Omental fat pad (tissue), 4 donors: ENCODE results near the gene DIAPH1. TPM values are rescaled to one million over a fixed set of nuclear protein-coding genes. Genes with fewer than 3 reads are reported as not detected.

Experiments
- ATAC-seq: fragments of 150-250 bp; one replicate; pipeline ENCODE4 v1.9.1; 2016; ENCODE audit warnings: mild to moderate bottlenecking, moderate library complexity; ENCODE audit not compliant: low FRiP score
- DNase-seq: peaks from one replicate; pipeline ENCODE4 v3.0.0-alpha.2; 2019; ENCODE audit warnings: low spot score
- CTCF ChIP-seq, 3 donors: fragments of 450-650 bp; IDR thresholded peaks; one replicate each; pipeline ENCODE4 v1.5.1; 2016 to 2017; ENCODE audit warnings: antibody characterized with exemption in 3 of 3, mild to moderate bottlenecking in 3 of 3, moderate library complexity in 2 of 3
- total RNA-seq, 4 donors: library from RNA; depleted of rRNA; stranded (reverse); fragments of >200 nt; gene quantifications; one replicate each; pipeline ENCODE4 v1.1.0, GENCODE V29; 2016

The DIAPH1 gene
- total RNA-seq, 4 donors from 2014 or later: 35.5 to 93.2 (median 47.9) TPM

- ATAC-seq: no peak
- TF ChIP-seq CTCF (IDR thresholded peaks at IDR 0.05): no peak
These were observed 16.8 kb upstream of the DIAPH1 start for GRCh38 chr5:141635646-141636045.

GRCh38 chr5:141634720-141635119 lies 15.9 kb upstream of the DIAPH1 start:
- TF ChIP-seq CTCF (IDR thresholded peaks at IDR 0.05): no peak
- no peak for ATAC-seq
- DNase-seq: no peak

More at GRCh38 chr5:141635646-141636045, 16.8 kb upstream of the DIAPH1 start:
- DNase-seq: no peak

- DNase-seq (no peak), ATAC-seq (no peak)
- no peak for TF ChIP-seq CTCF (IDR thresholded peaks at IDR 0.05)
These were observed 15.2 kb upstream of the DIAPH1 start for GRCh38 chr5:141633871-141634561.

- TF ChIP-seq CTCF (IDR thresholded peaks at IDR 0.05): no peak
- ATAC-seq: no peak
These were observed 13.8 kb upstream of the DIAPH1 start for GRCh38 chr5:141632650-141633049.

GRCh38 chr5:141630570-141631140 lies 11.9 kb upstream of the DIAPH1 start:
- TF ChIP-seq CTCF (IDR thresholded peaks at IDR 0.05): no peak
- no peak for DNase-seq

More at GRCh38 chr5:141632650-141633049, 13.8 kb upstream of the DIAPH1 start:
- no peak for DNase-seq

GRCh38 chr5:141628175-141628788 lies 9.5 kb upstream of the DIAPH1 start:
- no peak for DNase-seq
- no peak for TF ChIP-seq CTCF (IDR thresholded peaks at IDR 0.05)
- ATAC-seq: no peak

More at GRCh38 chr5:141630570-141631140, 11.9 kb upstream of the DIAPH1 start:
- ATAC-seq: no peak
